ENCODE results near the gene MXRA8.

Gene MXRA8

GRCh38 chr1:1348420-1349255 is 9.7 kb downstream of the MXRA8 start:
- DNase-seq = no peak

DNA sequence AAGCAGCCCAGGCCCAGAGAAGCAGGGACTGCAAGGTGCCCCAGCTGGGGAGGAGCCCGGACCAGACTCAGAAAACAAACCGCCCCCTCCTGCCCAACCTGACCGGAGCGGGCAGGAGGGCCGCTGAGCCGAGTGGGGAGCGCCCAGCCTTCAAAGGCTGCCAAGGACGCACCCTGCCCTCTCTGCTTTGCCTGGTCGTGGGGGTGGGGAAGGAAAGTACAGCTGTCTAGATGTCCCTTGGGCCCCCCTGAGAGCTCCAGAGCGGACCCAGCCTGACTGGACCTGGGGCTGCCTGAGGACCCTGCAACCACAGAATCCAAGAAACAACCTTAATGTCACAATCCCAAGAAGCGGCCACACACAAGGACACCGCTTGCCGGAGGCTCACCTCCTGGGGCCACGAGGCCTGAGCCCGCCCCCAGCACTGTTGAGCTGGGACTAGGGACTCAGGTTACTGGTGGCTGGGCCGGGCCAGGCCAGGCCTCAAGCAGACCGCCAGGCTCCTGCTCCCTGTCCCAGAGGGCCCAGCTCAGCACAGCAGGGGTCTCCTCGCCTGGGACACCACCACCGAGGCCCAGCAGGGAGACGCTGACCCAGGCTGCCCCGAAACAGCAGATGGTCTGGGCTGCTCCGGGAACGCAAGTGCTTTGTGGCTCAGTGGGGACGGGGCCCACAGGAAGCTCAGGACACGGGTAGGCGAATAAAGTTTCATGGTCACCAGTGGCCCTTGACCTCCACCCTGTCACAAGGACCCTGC is 10.5 kb downstream of the MXRA8 start:
- DNase-seq = no peak

DNA sequence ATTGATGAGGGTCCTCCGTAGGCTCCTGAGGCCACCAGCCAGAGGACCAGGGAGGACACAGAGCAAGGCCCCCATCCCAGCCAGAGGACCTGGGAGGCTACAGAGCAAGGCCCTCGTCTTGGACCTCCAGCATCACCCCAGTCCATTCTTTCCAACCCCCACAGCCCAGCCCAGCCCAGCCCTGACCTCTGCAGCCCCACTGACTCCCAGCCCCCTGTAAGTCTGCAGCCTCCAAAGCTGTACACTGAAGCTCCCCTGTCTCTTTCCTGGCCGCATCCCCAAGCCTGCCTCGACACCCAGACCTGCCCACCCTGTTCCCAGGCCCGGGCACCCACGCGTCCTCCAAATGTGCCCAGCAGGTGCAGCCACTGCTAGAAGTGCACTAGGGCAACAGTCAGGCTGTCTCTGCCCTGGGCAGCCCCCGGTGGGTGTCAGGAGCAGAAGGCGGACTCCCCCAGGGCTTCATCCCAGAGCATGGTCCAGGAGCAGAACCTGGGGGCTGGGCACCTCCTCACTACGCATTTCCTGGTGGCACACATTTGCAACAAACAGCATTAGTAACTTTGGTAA is 11.2 kb downstream of the MXRA8 start:
- no peak for DNase-seq

- no peak for DNase-seq
Observed at GRCh38 chr1:1346501-1346890, 11.9 kb downstream of the MXRA8 start.

DNA sequence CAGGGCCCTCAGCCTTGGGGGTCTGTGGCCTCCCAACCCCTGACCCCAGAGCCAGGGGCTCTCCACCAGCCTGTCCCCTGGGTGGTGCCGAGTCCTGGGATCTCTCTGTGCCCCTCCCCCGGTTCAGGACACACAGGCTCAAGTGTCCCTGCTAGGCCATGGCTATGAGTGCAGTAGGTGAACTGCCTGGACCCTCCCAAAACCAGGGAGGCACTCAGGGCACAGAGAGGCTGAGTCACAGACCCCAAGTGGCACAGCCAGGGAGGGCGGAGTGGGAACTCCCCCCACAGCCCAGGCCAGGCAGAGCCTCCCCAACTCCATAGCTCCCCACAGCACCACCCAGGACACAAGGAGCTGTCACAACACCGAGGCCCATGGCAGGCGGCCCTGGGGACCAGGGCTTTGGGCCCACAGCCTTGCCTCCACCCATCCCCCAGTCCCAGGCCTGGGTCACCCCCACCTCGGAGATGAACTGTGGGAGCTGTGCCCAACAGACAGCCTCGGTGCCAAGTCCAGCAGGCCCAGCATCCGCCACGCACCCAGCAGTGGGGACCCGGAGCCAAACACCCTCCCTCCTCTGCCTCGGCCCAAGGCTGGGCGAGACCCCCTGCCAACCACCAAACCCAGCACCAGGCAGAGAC is 12.4 kb downstream of the MXRA8 start:
- no peak for DNase-seq

DNA sequence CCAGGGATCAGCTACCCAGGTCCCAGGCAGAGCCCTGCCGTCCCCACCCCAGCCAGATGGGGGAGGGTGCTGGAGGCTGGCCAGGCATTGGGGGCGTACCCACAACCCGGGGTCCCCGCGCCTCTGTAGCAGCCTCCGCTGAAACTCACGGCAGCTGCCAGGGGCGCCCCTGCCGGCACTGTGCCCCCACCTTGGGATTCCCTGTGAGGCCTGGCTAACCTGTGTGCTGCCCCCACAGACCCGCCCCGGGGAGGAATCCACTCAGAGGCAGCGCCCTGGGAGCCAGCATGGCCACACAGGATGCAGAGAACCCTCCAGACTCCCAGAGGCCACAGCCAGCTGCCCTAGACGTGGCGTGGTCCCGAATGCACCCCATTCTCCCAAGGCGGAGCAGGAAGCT is 13.0 kb downstream of the MXRA8 start:
- no peak for DNase-seq

- DNase-seq = no peak
Observed at GRCh38 chr1:1344655-1345361, 13.5 kb downstream of the MXRA8 start.

- no peak for DNase-seq
Observed at GRCh38 chr1:1343811-1344421, 14.4 kb downstream of the MXRA8 start.

GRCh38 chr1:1342584-1343115 is 15.7 kb downstream of the MXRA8 start:
- DNase-seq = no peak

- DNase-seq = no peak
Observed at GRCh38 chr1:1342061-1342562, 16.2 kb downstream of the MXRA8 start.

- no peak for DNase-seq
Observed at GRCh38 chr1:1341549-1342021, 16.8 kb downstream of the MXRA8 start.

- no peak for DNase-seq
Observed at GRCh38 chr1:1340791-1341548, 17.4 kb downstream of the MXRA8 start.

DNA sequence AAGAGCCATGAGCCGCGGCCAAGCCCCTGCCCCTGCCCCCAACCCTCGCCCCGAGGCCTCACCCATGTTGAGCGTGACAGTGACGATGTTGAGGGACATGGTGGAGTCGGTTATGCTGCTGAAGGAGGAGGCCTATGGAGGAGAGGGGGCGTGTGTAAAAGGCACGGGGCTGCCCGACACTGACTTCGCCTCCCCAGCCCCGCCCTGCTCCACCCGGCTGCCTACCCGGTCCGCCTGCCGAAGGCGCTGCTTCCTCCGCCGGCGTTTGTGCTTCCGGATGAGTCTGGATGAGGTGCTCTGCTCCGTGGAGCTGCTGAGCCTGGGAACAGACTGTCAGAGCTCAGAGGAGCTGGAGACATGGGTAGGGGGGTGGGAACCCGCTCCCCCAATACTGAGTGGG is 18.2 kb downstream of the MXRA8 start:
- DNase-seq = no peak

GRCh38 chr1:1338278-1338677 is 20.1 kb downstream of the MXRA8 start:
- DNase-seq = no peak

DNA sequence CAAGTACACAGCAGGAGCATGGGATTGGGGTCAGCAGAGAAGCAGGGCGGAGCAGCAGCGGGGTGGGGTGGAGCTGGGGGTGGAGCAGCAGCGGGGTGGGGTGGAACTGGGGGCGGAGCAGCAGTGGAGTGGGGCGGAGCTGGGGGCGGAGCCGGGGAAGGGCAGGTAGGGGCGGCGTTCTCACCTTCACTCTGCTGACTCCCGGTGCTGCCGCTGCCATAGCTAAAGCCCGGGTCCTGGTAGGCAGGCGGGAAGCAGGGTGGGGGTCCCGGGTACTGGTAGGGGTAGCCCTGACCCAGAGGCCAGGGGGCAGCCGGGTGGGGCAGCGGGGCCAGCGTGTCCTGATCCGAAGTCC is 20.6 kb downstream of the MXRA8 start:
- no peak for DNase-seq

- no peak for DNase-seq
Observed at GRCh38 chr1:1336931-1337792, 21.2 kb downstream of the MXRA8 start.

GRCh38 chr1:1336446-1336845 is 21.9 kb downstream of the MXRA8 start:
- DNase-seq = no peak

DNA sequence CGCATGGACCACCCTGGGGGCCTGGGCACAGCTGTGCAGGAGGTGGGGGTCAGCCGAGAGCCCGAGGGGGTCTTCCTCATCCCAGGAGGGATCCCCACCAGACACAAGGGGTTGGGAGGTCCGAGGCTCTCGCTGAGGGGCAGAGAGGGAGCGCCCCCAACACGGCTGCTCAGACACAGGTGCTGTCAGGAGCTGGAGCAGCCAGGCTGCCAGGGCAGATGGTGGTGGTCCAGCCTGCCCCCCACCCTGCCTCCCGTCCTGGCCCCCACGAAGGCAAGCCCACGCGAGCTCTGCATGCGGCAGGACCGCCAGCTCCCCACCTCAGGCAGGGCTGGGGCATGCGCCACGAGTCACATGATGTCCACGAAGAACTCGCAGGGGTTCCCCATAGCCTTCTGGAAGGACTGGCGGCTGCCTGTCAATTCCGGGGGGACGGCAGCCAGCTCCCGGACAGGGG is 22.5 kb downstream of the MXRA8 start:
- no peak for DNase-seq

- DNase-seq = no peak
Observed at GRCh38 chr1:1335283-1335682, 23.1 kb downstream of the MXRA8 start.

- DNase-seq = no peak
Observed at GRCh38 chr1:1334835-1335234, 23.5 kb downstream of the MXRA8 start.
